ENCODE data around the gene COX7B.
"Not testable (repeated sequence)": the region's sequence is repeated elsewhere in the genome, so short reads cannot be mapped to it uniquely, and the experiment has no call there.

Gene COX7B

GRCh38 chrX:77899081-77899828 lies at the start of gene COX7B:
Gene COX7B (plus strand): TSS chrX:77899468. CDS start chrX:77899554, 86 bp downstream.
- DNase-seq = peak; percentile 86

DNA sequence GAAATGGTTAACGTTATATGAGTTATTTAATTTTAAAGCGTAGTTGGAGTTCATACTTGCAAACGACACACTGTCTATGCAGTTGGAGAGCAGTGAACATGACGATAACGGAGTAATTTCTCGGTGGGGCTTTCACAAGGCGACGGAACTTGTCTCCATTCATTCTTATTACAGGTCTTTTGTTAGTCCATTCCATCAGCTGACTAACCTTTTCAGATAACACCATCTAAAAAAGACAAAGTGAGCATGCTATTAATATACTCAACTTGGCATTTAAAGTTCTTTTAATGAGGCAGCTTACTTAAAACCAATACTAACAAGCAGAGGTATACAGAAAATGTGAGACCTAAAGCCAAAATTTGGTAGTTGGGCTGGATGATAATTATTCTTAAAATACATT lies 23.9 kb upstream of the COX7B start:
- no peak for DNase-seq

DNA sequence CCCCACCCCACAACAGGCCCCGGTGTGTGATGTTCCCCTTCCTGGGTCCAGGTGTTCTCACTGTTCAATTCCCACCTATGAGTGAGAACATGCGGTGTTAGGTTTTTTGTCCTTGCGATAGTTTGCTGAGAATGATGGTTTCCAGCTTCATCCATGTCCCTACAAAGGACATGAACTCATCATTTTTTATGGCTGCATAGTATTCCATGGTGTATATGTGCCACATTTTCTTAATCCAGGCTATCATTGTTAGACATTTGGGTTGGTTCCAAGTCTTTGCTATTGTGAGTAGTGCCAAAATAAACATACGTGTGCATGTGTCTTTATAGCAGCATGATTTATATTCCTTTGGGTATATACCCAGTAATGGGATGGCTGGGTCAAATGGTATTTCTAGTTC lies 17.9 kb upstream of the COX7B start:
- not testable (repeated sequence) for DNase-seq

DNA sequence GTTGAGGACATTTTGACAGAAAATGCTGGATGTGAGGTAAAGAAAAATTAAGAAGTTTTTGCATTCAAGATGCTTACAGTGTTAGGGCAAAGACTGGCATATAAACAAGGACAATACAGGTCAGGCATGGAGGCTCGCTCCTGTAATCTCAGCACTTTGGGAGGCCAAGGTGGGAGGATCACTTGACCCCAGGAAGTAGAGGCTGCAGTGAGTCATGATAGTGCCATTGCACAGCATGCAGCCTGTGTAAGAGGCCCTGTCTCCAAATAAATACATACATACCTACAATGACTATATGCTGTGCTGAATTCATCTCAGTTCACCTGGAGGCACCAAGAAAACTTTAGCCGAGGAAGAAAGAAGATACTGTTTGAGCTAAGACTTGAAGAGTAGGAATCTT lies 6.4 kb upstream of the COX7B start:
- no peak for DNase-seq

DNA sequence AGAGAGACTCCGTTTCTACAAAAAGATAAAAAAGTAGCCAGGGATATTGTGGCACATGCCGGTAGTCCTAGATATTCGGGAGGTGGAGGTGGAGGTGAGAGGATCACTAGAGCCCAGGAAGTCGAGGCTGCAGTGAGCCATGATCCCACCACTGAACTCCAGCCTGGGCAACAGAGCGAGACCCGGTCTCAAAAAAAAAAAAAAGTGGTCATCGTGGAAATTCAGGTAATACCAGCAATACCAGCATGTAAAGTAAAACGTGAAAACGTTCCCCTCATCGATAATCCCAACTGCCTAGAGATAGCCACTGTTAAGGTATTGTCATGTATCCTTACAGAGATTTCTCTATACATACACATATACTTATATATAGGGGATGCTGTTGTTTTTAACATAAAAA lies 5.6 kb upstream of the COX7B start:
- no peak for DNase-seq

- peak; percentile 96 for DNase-seq
Measured at GRCh38 chrX:77894921-77895886, 4.1 kb upstream of the COX7B start, which contains the start of gene MAGT1. Gene MAGT1 (minus strand): TSS chrX:77895435. CDS start chrX:77895410, 25 bp downstream.

DNA sequence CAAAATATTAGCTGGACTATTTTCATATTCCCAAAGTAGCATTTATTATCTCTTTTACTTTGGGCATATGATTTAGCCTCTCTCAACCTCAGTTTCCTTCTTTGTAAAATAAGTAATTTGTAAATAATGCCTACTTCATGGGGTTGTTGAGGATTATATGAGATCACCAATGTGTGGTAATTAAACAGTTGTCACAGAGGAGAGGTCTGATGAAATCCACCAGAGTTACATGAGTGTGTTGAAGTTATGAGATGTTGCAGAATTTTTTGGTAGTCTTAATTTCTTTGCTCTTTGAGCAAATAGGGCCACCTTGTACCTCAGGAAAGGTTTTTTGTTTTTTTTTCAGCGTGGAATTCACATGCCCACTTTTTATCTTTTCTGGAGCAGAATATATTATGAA lies 1.4 kb downstream of the COX7B start:
- DNase-seq = no peak

DNA sequence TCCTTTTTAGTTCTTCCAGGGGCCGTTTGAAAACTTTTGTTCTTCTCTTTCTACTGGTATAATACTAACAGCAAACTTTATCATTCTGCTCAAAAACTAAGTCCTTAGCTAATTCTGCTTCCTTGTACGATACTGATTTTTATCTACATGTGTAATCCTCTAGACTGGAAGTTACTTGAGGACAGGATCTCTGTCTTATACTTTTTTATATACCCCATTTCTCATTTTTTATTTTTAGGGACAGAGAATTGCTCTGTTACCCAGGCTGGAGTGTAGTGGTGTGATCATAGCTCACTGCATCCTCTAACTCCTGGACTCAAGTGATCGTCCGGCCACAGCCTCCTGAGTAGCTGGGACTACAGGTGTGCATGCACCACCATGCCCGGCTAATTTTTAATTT lies 2.2 kb downstream of the COX7B start:
- DNase-seq = no peak

DNA sequence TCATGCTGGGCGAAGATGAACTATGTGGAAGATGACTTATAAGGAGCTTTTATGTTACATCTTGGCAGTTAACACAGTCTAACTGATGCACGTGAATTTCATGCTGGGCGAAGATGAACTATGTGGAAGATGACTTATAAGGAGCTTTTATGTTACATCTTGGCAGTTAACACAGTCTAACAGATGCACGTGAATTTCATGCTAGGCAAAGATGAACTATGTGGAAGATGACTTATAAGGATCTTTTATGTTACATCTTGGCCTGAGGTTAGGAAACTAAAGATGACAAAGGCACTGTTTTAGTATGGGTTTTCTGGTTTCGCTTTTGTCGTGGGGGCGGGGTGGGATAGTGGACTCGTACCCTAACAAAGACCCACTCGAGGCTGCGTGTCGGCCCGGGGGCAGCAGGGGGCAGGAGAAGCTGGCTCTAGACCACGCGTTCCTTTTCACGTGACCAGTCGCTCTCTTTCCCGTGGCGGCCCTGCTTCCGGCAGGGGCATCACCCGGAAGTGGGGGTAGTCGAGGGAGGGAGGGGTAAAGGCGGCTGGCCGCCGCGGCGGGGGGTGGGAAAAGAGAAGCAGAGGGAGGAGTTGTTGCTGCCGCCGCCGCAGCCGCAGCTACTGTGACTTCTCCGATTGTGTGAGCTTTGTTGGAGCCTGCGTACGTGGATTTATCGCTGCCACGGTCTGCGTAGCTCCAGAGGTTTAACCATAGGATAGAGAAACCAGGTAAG lies 11.0 kb downstream of the COX7B start, which contains the start of gene ATP7A:
Gene ATP7A, plus strand, starts transcription at position 586 of the 733 bp plus-strand sequence. CDS start 60,949 bp downstream, outside the sequence.
- DNase-seq = peak; percentile 94

GRCh38 chrX:77917294-77917933 lies 18.1 kb downstream of the COX7B start:
- no peak for DNase-seq

- DNase-seq = no peak
Measured at GRCh38 chrX:77918568-77918967, 19.3 kb downstream of the COX7B start.

DNA sequence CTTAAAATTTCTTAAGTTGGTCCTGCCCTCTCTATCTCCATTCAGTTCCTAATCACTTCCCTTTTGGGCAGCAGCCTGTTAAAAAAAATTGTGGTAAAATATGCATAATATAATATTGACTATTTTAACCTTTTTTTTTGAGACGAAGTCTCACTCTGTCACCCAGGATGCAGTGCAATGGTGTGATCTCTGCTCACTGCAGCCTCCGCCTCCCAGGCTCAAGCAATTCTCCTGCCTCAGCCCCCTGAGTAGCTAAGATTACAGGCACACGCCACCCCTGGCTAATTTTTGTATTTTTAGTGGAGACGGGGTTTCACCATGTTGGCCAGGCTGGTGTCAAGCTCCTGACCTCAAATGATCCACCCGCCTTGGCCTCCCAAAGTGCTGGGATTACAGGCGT lies 20.1 kb downstream of the COX7B start:
- not testable (repeated sequence) for DNase-seq

- DNase-seq = no peak
Measured at GRCh38 chrX:77922787-77923186, 23.5 kb downstream of the COX7B start.

DNA sequence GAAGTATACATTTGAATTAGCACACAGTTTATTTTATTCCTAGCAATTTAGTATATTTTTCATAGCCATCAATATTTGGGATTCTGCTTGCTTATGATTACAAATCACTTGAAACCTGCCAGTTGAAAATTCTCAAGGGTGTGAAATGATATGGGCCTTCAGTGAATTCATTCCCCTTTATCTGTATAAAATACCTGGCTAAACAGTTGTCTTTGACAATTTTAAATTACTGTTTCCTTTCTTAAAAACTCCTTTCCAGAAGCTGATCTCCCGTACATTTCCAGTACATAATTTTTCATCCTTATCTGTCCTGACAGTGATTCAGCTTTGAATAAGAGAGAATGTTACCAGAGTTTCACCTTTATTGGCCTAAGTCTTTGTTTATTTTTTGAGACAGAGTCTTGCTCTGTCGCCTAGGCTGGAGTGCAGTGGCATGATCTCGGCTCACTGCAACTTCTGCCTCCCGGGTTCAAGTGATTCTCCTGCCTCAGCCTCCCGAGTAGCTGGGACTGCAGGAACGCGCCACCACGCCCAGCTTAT lies 25.1 kb downstream of the COX7B start:
- DNase-seq = no peak

GRCh38 chrX:77925764-77926163 lies 26.5 kb downstream of the COX7B start:
- no peak for DNase-seq

DNA sequence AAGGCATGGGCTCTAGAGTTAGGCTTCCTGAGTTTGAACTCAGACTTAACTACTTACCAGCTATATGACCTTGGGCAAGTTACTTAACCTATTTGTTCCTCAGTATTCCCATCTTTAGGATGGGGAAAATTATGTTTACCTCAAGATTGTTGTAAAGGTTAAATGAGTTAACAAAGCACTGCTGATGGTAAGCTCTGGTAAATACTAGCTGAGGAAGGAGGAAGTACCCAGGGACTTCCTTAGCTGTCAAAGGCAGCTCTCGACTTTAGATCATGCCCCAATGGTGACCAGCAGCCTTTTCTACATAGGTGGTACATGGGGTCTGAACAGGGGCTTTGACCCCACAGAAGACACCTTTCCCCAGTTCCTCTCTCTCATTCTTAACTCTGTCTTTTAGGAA lies 31.3 kb downstream of the COX7B start:
- no peak for DNase-seq

GRCh38 chrX:77935886-77936285 lies 36.6 kb downstream of the COX7B start:
- no peak for DNase-seq

DNA sequence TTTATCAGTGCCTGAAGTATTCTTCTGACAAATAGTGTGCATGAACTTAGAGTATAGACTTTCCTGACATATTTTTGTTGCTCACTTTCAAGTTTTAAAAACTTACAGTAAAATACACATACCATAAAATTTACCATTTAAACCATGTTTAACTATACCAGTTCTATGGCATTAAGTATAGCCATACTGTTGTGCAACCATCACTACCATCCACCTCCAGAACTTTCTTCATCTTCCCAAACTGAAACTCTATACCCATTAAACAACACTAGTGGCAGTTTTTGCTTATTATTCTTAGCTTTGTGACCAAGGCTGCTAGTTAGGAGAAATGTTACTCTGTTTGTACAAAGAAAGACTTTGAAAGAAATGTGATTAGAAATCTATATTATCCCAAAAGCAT lies 37.0 kb downstream of the COX7B start:
- DNase-seq = no peak

DNA sequence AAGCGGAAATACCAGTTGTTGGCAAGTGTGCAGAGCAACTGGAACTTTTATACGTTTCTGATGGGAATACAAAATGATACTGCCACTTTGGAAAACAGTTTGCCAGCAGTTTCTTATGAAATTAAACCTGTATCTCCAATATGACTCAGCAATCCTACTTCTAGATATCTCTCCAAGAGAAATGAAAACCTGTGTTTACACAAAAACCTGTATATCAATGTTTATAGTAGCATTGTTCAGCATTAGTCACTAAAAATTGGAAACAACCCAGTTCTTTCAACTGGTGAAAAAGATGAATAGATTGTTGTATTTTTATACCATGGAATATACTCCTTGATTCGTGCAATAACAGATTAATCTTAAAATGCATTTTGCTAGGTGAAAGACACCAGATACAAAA lies 38.0 kb downstream of the COX7B start:
- DNase-seq = no peak

GRCh38 chrX:77938083-77938680 lies 38.9 kb downstream of the COX7B start:
- no peak for DNase-seq

DNA sequence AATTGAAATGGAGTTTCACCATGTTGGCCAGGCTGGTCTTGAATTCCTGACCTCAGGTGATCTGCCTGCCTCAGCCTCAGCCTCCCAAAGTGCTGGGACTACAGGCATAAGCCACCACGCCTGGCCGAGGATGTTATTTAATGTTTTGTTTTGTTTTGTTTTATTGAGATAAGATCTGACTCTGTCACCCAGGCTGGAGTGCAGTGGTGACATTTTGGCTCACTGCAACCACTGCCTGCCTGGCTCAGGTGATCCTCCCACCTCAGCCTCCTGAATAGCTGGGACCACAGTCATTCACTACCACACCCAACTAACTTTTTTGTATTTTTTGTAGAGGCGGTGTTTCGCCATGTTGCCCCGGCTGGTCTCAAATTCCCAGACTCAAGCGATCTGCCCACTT lies 45.8 kb downstream of the COX7B start:
- not testable (repeated sequence) for DNase-seq

Measured in femur (tissue), 1 donor.